ENCODE data around the gene ZNF239. TPM values are rescaled to one million over a fixed set of nuclear protein-coding genes. Genes with fewer than 3 reads are reported as not detected.
A peak's percentile ranks its signal among the peaks of the same experiment; 100 is the strongest.
"Not testable (repeated sequence)": the region's sequence is repeated elsewhere in the genome, so short reads cannot be mapped to it uniquely, and the experiment has no call there.

The ZNF239 gene
- total and polyA plus RNA-seq, 7 donors = 0.46 to 6.2 (median 4.1) TPM

DNA sequence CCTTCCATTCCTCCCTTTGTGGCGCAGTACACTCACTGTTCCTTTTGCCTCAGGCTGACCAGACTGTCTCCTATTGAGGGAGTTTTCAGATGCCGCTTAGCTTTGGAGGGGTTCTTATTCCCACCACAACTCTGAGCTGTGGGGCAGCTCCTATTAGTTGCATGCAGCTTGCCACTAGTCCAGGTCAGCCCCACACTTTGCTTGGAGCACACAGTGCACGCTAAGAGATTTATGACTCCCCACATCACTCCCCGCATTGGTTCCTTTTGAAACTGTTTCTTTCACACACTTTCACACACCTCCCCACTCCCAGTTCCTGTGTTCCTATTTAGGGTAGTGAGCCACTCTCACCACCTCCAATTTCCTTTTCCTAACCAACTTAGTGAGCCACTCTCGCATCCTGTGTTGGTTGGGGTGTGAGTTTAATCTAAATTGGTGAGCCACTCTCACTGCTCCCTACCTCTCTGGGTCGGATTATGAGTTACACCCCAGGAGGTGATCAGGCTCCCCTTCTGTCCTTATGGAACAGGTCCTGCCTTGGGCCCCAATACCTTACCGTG lies 21.4 kb upstream of the ZNF239 start:
- H3K36me3 ChIP-seq = no peaks in the 10 kb centered on the region
- no peaks in the 10 kb centered on the region for H3K4me1 ChIP-seq
- H3K27me3 ChIP-seq = no peaks in the 10 kb centered on the region
- no peak for DNase-seq
- peaks cover 0 to 3% (median 0%) of the 10 kb centered on the region in 4 donors for H3K9me3 ChIP-seq
- no peak overlapping the region for H3K4me3 ChIP-seq
- no peak overlapping the region for H3K27ac ChIP-seq
- intact Hi-C loops (cut with DNase I) = no loop called here
- 51 to 78% methylated on average over 7 of the region's 7 CpGs for WGBS, 2 donors
- TF ChIP-seq EP300 (IDR thresholded peaks at IDR 0.05) (no peak), POLR2AphosphoS5 (IDR thresholded peaks at IDR 0.05) (no peak), POLR2A (IDR thresholded peaks at IDR 0.05) (no peak)
- TF ChIP-seq, protein P1, sequence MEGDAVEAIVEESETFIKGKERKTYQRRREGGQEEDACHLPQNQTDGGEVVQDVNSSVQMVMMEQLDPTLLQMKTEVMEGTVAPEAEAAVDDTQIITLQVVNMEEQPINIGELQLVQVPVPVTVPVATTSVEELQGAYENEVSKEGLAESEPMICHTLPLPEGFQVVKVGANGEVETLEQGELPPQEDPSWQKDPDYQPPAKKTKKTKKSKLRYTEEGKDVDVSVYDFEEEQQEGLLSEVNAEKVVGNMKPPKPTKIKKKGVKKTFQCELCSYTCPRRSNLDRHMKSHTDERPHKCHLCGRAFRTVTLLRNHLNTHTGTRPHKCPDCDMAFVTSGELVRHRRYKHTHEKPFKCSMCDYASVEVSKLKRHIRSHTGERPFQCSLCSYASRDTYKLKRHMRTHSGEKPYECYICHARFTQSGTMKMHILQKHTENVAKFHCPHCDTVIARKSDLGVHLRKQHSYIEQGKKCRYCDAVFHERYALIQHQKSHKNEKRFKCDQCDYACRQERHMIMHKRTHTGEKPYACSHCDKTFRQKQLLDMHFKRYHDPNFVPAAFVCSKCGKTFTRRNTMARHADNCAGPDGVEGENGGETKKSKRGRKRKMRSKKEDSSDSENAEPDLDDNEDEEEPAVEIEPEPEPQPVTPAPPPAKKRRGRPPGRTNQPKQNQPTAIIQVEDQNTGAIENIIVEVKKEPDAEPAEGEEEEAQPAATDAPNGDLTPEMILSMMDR (IDR thresholded peaks at IDR 0.05) = no peak

DNA sequence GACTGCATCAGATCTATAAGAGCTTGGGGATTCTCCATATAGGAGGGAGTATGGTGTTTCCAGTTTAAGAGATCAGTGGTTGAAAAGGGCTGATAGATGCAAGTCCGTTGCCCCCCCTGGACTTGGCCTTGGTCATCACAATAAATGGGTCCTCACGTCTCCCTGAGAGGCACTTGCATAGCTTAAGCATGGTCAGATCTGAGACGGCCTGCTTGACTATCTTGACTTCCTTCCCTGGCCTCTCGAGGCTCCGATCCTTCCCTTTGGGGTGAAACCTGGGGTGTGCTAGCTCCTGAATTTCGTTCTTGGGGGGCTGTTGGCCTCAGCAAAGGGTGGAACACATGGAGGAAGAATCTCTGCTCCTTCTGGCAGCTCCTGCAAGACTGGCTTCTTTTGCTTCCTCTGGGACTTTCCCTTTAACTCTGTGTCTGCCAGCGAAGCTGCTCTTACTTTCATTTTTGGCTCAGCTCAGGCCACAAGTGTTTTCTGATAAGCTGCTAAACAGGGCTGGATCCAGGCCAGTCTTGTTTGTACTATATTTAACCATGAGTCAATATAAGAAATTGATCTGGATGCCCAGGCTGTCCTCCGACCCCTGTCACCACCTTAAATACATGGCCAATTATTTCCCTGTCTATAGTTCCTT lies 20.7 kb upstream of the ZNF239 start:
- 15 to 23% methylated on average over 8 of the region's 8 CpGs for WGBS, 2 donors
- Histone ChIP-seq H3K4me1 (no peaks in the 10 kb centered on the region), H3K9me3 (peaks cover 0 to 3% (median 0%) of the 10 kb centered on the region in 4 donors), H3K4me3 (peak overlapping the region in 3 of 4 donors; percentile 15 to 26 (median 19)), H3K27me3 (no peaks in the 10 kb centered on the region), H3K27ac (no peak overlapping the region), H3K36me3 (no peaks in the 10 kb centered on the region)
- intact Hi-C loops (cut with DNase I) = no loop called here
- no peak for DNase-seq
- TF ChIP-seq, protein P1 (IDR thresholded peaks at IDR 0.05) = no peak
- no peak for TF ChIP-seq EP300 (IDR thresholded peaks at IDR 0.05)
- TF ChIP-seq POLR2A (IDR thresholded peaks at IDR 0.05) = no peak
- no peak for TF ChIP-seq POLR2AphosphoS5 (IDR thresholded peaks at IDR 0.05)

DNA sequence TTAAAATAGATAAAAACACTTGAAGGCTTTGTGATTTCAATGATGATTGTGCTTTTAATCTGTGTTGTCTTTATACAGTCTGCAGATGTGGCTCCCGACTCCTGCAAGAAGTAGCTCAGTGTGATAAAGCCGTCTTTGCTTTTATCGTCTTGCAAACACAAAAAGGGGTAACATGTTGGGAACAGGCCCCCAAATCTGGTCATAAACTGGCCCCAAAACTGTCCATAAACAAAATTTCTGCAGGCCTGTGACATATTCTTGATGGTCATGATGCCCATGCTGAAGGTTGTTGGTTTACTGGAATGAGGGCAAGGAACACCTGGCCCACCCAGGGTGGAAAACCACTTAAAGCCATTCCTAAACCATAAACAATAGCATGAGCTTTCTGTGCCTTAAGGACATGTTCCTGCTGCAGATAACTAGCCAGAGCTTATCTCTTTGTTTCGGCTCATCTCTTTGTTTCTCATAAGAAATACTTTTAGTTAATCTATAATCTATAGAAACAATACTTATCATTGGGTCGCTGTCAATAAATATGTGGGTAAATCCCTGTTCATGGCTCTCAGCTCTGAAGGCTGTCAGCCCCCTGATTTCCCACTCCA lies 17.0 kb upstream of the ZNF239 start:
- no peak for DNase-seq

DNA sequence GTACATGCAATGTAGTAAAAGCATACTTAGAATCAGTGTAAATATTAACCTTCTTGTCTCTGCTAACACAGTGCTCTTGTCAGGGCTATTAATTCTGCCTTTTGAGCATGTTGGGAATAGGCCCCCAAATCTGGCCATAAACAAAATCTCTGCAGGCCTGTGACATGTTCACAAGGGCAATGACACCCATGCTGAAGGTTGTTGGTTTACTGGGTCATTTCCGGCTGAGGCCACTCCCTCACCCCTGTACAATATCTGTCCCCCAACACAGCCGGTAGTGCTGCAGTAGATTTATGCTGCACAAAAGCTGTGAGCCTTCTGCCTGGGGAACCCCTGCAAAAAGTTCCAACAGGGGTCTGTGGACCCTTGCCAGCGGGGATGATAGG lies 12.3 kb upstream of the ZNF239 start:
- WGBS, 2 donors = 45 to 66% methylated on average over 3 of the region's 3 CpGs
- intact Hi-C loops (cut with DNase I); H3K4me3 ChIP-seq; H3K27ac ChIP-seq; DNase-seq; H3K27me3 ChIP-seq; H3K4me1 ChIP-seq; H3K36me3 ChIP-seq; H3K9me3 ChIP-seq: not testable (repeated sequence)

More for the DNA sequence above, 17.0 kb upstream of the ZNF239 start:
- TF ChIP-seq, protein P1 (IDR thresholded peaks at IDR 0.05) = no peak
- TF ChIP-seq EP300 (IDR thresholded peaks at IDR 0.05) (no peak), POLR2AphosphoS5 (IDR thresholded peaks at IDR 0.05) (no peak), POLR2A (IDR thresholded peaks at IDR 0.05) (no peak)
- WGBS, 2 donors = 89 to 92% methylated on average over 5 of the region's 5 CpGs
- H3K4me3 ChIP-seq = no peak overlapping the region
- no peaks in the 10 kb centered on the region for H3K27me3 ChIP-seq
- intact Hi-C loops (cut with DNase I) = no loop called here
- H3K36me3 ChIP-seq = no peaks in the 10 kb centered on the region
- peaks cover 0 to 3% (median 0%) of the 10 kb centered on the region in 4 donors for H3K9me3 ChIP-seq
- H3K4me1 ChIP-seq = no peaks in the 10 kb centered on the region
- H3K27ac ChIP-seq = no peak overlapping the region

DNA sequence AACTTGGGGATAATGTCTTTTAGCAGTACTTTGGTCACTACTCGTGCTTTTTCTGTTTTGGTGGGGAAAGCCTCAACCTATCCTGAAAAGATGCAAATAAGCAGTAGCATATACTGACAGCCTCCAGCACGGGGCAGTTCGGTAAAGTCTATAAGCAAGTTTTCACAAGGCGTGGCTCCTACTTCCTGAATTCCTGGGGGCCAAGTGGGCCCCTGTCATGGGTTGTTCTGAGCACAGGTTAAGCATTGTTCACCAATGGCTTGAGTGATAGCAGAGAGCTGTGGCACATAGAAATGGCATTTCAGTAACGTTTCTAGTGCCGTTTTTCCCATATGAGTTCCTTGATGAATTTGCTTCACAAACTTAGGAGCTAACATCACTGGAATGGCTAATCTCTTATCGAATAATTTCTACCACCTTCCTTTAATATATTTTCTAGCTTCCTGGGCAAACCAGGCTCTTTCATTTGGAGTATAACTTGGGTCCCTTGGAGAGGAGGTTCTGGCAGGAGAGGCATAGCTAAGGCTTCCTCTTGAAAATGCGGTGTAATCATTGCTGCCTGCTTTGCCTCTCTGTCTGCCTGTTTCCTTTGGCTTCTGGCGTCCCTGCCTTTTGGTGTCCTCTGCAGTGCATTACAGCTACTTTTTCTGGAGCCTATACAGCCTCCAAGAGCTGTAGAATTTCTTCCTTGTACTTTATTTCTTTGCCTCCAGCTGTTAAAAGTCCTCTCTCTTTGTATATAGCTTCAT lies 11.7 kb upstream of the ZNF239 start:
- DNase-seq = no peak
- Histone ChIP-seq H3K9me3 (no peaks in the 10 kb centered on the region), H3K4me3 (no peak overlapping the region), H3K36me3 (no peaks in the 10 kb centered on the region), H3K27ac (no peak overlapping the region), H3K27me3 (no peaks in the 10 kb centered on the region), H3K4me1 (no peaks in the 10 kb centered on the region)
- TF ChIP-seq EP300 (IDR thresholded peaks at IDR 0.05) = no peak
- no peak for TF ChIP-seq POLR2A (IDR thresholded peaks at IDR 0.05)
- TF ChIP-seq POLR2AphosphoS5 (IDR thresholded peaks at IDR 0.05) = no peak
- TF ChIP-seq, protein P1 (IDR thresholded peaks at IDR 0.05) = no peak
- intact Hi-C loops (cut with DNase I) = no loop called here
- 47 to 63% methylated on average over 9 of the region's 9 CpGs for WGBS, 2 donors

Data from sigmoid colon (tissue), 7 donors.